Inflammatory macrophage treated with lipopolysaccharide for 1 hour (primary cell): ENCODE data around the gene RAD23B.
A peak's percentile ranks its signal among the peaks of the same experiment; 100 is the strongest.

ENCODE experiments used
- DNase-seq, 2 donors: peaks; one replicate each; pipeline ENCODE4 v3.0.0-alpha.2; 2020 to 2022

RAD23B gene

DNA sequence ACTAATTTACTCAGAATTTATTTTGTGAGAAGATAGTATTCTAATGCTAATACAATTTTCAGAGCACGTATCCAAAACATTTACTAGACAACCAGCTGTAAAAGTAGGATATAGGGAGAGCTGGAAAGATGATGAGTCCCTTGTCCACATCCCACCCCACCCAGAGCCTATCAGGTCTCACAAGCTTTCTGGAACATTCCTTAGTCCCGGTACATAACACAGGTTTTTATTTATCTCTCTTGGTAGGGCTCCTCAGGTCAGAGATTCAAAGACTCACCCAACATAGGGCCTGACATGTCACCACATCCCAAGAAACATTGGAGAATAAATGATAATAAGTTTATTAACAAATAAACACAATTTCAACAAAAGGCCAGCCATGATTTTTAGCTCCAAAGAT is 13.8 kb upstream of the RAD23B start:
- DNase-seq = no peak

DNA sequence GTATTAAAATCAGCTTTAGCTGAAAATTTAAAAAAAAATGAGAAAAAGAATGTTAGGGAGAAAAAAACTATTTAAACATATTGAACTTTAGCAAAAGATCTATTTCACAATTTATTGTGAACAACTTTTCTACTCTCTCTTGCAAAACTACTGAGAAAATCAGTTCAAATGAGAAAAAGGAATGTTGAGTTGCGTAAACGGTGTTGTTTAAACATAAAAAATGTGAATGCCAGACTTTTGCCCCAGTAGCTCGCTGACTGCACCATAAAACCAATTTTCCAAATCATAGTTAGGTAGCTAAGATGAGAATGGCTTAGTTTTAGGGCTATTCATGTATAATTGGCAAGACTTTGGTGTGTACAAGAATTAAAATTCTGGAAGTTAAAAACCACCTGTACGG is 13.4 kb upstream of the RAD23B start:
- no peak for DNase-seq

DNA sequence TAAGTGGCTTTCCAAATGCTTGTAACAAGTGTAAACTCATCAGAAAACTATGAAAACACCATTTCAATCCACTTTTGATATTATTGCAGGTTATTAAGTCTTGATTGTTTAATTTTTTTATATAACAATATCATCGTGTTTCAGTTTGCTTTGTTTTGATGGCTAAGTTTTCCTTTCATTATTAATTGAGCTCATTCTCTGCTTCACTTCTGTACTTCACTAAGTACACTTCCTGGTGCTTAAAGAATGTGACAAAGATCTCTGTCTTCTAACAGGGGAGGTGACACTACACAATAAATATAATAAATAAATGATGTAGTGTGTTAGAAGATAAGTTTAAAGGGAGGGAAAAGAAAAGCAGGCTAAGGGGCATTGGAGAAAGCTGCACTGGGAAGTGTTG is 13.0 kb upstream of the RAD23B start:
- DNase-seq = no peak

DNA sequence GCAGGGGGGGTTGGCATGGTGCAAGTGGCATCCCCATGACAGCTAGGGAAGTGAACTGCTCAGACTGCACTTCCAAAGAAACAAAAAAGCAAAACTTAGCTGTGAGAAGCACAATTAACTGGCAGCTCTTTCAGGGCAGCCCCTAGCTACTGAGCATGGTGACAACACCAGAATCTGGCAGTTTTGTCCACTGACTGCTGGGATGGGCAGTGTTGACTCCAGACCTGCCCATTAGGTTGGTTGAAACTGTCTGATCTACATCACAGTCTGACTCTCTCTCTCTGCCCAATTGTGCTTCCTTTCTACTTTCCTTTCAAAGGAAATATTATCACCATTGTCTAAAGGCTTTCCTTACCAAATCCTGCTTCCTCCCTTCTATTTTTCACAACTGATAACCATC is 12.5 kb upstream of the RAD23B start:
- DNase-seq = no peak

DNA sequence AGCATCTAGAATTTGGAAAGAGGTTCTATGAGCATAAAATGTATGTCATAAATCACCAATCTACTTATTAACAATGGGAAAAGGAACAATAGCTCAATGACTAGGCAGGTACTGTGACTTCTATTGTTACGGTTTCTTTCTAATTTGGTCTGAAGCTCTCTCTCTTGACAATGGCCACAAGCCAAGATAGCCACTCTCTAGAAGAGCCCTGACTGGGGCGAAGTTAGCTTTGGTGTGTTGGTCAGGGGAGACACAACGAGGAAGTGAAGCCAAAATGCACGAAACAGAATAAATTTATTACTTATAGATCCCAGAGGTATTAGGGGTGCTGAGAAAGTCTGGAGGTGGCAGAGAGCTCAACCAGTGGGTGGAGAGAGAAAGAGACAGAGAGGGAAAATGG is 9.4 kb upstream of the RAD23B start:
- no peak for DNase-seq

DNA sequence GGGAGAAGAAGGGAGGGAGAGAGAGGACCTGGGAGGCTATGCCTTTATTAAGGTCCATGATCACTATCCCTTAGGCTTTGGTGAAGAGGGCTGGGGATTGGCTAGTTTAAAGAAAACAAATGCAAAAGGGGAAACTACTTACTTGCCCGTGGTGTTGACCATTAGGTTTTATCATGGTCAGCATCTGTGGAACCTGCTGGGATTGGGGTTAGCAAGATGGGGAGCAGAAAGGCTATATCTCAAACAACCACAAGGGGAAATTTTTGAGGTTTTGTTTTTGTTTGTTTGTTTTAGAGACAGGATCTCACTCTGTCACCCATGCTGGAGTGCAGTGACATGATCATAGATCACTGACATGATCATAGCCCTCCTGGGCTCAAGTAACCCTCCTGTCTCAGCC is 9.0 kb upstream of the RAD23B start:
- no peak for DNase-seq

DNA sequence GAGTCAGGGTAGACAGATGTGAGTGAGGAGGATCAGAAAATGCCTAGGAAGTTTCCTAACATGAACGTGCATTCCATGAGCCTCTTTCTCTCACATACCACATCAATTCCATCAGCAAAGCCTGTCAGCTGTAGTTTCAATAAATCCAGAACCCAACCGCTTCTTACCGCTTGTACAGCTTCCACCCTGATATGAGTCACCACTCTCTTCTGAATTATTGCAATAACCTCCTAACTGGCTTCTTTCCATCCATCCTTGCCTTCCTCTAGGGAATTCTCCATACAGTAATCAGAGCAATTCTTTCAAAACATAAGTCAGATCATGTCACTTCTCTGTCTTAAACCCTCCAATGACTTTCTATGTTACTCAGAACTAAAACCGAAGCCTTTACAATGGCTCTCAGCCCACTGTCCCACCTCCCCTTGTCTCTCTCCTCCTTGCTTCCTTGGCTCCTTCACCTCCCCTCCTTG is 8.1 kb upstream of the RAD23B start:
- DNase-seq = no peak

DNA sequence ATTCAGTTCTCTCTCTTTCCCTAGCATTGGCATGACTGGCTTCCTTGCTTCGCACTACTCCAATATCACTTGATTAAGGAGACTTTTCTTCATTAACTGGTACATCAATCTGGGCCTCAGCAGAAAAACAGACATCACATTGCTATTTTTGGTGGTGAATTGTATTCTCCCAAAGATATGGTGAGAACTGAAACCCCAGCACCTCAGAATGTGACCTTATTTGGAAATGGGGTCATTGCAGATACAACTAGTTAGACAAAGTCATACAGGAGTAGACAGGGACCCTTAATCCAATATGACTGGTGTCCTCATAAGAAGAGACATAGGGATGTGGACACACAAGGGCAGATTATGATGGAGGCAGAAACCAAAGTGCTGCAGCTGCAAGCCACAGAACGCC is 7.5 kb upstream of the RAD23B start:
- no peak for DNase-seq

DNA sequence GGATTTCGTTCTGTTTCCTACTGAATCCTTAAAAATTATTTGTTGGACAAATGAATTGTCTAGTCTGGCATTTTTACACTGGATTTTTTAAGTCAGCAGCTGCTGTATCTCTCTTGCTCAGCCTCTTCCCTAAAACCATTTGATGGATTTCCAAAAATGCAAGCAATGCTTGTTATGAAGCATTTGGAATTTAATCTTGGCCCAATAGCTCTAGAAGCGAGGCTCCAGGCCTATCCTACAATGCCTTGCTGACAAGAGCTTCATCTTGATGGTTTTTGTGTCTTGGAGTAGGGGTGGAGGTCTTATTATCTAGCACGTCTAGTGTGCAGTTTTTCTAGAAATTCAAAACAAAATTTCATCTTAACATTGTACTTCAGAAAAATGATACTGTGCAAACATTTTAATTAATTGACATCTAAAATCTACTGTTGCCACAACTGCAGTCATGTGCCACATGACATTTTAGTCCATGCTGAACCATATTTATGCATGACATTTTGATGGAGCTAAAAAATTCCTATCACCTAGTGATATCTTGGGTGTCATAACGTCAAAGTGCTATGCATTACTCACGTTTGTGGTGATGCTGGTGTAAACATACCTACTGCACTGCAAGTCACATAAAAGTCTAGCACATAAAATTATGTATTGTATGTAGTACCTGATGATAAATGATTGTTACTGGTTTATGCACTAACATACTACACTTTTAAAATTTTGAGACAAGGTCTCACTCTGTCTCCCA is 5.9 kb upstream of the RAD23B start:
- no peak for DNase-seq

DNA sequence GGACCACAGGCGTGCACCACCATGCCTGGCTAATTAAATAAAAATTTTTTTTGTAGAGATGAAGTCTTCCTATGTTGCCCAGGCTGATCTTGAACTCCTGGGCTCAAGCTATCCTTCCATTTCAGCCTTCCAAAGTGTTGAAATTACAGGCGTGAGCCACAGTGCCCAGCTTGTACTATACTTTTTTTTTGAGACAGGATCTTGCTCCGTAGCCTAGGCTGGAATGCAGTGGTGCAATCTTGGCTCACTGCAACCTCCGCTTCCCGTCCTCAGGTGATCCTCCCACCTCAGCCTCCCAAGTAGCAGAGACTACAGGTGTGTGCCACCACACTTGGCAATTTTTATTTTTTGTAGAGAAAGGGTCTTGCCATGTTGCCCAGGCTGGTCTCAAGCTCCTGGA is 5.3 kb upstream of the RAD23B start:
- no peak for DNase-seq

DNA sequence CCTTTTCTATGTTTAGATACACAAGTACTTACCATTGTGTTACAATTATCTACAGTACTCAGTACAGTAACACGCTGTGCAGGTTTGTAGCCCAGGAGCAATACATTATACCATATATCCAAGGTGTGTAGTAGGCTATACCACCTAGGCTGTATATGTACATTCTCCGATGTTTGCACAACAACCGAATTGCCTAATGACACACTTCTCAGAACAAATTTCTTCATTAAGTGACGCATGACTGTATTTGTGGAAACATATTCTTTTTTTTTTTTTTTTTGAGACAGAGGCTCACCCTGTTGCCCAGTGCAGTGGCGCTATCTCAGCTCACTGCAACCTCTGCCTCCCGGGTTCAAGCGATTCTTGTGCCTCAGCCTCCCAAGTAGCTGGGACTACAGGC is 4.0 kb upstream of the RAD23B start:
- DNase-seq = peak; percentile 80 to 92

DNA sequence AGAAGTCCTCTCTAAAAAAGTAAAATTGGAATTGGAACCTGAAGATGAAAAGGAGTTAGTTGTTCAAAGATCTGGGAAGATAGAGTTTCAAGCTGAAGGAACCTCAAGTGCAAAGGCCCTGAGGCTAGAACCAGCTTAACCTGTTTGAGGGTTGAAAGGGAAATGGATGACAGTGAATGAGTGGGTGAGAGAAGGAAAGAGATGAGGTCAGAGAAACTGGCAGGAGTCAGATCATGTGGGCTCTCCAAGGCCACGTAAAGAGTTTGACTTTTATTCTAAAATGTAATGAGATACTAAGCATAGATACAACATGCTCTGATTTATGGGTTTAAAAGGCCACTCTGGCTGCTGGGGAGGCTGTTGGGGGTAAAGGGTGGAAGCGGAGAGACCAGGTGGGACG is 2.5 kb upstream of the RAD23B start:
- peak; percentile 72 to 75 for DNase-seq

DNA sequence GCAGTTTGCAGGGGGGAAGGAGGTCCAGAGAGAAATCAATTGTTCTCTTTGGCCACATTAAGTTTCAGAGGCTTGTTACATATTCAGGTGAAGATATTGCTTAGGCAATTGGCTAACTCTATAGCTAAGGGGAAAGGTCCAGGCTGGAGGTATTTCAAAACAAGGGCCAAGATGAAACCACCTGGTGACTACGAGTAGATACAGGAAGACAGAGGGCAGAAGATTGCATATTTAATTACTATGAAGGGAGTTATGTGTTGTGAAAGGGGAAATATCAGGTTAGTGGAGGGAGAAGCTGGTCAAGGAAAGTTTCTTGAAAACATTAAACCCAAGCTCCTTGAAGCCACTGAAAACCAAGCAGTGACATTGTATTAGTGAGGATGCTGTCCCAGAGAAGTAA is 1.9 kb upstream of the RAD23B start:
- no peak for DNase-seq

DNA sequence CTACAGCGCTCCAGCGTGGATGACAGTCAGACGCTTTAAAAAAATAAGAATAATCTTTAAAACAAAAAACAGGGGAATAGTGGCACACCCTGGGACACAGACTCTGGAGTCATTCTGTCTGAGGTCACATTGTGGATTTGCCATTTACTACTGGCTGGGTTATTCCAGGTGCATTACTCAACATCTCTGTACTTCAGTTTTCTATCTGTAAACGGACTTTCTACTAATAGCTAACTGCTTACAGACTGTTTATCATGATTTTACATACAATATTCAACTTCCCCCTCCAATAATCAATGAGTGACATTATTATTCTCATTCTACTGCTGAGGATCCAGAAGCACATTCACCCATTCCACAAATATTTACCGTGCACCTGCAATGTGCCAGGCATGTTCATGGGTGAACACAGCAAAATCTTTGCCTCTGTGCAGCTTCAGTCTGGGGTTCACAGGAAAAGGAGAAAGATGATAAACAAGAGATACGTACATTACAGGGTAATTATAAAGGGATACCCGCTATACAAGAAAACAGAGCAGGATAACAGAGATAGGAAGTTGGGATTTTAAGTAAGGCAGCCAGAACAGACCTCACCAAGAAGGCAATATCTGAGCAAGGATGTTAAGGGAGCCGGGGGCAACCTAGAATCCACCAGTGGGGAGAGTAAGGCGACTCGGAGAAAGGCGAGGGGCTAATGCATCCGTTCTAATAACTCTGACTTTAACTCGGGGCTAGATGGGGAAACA is 984 bp upstream of the RAD23B start:
- DNase-seq = peak in 1 of 2 donors; percentile 75

DNA sequence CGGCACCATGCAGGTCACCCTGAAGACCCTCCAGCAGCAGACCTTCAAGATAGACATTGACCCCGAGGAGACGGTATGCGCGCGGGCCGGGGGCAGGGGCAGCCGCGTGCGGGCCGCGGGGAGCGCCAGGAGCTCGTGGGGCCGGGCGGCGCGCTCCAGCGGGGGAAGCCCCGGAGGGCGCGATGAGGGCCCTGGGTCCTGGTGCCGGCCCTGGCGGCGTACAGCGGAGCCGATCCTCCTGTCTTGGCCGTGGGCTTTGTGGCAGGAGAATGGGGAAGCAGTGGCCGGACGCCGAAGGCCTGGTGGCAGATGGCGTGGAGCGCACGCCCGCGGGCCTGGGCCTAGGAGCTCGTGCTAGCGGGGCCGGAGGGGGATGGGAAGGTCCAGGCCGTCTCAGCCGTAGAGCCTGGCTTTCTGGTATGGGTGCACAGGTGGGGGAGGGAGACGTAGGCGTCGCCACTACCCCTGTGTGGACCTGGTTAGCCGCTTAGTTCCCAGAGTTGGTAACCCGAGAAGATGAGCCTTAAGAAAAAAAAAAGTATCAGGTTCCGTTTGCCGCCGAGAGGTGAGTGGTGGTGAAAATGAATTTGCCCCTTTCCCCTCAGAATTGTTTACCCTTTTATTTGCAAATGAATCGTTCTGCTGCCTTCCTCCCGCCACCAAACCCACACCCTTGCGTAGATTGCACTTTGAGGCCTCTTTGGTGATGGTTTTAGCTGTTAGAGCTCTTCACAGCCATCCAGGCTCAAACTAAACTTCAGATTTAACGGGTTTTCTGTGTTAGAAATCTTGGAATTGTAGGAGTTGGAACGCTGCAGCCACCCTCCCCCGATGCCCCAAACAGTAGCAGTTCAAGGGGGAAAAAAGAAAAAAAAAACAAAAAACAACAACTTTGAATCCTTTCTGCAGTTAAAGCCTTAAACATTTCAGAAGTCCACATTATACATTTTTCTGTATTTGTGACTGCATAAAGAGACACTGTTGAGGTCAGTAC is 841 bp downstream of the RAD23B start:
- peak; percentile 69 to 72 for DNase-seq

DNA sequence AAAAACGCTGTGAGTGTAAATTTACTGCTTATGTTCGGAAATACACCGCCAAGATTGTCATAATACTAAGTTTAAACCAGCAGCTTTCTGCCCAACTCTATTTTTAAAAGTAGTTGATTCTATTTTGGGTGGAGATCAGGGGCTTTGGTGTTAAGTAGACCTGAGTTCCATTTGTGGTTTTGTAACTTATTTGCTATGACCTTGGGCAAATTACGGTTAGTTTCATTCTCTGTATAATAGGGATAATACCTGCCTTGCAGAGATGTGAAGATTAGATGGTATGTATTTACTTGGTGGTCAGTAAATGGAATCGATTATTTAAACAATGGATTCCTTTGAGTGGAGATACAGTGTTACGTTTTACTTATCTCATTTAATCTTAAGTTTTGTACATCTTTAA is 1.6 kb downstream of the RAD23B start:
- DNase-seq = no peak

DNA sequence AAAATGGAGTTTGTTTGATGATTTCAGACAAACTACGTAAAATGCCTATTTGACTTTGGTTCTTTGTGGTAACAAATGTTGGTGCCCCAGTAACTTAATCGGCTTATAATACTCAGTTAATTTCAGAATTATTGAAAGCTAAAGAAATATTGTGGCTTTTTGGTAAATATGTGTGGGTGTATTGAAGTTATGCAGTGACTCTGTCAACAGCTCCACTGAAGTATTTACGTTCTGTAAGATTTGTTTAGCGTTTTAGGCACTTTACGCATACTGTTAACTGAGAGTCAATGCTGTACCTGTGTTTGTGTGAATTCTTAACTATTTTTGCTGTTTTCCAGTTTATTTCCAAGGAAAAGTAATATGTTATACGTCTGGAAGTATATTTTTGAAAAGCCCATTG is 2.2 kb downstream of the RAD23B start:
- no peak for DNase-seq

DNA sequence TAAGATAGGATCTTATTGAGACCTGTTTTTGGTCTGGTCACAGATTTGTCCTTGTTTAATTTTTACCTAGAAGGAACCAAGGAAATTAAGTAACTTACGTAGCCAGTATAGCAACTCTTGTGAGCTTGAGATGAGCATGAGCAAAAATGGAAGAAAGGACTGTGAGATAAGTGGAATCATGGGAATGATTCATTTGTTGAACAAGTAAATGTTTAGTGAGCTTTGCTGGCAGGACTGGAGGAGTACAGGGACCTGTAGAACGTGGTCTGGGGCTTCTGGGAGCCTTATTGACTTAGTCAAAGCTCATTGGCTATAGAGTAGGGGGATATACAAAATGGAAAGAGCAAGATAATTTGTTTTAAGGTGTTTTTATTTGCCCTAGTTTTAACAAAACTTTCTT is 3.0 kb downstream of the RAD23B start:
- no peak for DNase-seq

DNA sequence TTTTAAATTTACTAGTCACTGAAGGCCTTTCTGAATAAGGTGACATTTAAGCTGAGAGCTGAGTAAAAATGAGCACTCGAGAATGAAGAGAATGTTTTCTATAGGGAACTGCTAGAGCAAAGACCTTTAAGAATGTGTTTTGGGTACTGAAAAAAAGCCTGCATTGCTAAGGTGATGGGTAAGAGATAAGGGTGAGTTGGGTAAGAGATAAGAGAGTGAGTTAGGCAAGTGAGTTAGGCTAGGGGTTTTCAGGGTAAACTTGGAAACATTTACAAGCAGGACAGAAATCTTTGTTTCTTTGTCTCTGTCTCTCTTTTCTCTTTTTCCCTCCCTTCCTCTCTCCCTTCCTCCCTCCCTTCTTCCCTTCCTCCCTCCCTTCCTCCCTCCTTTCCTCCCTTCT is 5.6 kb downstream of the RAD23B start:
- DNase-seq = no peak

DNA sequence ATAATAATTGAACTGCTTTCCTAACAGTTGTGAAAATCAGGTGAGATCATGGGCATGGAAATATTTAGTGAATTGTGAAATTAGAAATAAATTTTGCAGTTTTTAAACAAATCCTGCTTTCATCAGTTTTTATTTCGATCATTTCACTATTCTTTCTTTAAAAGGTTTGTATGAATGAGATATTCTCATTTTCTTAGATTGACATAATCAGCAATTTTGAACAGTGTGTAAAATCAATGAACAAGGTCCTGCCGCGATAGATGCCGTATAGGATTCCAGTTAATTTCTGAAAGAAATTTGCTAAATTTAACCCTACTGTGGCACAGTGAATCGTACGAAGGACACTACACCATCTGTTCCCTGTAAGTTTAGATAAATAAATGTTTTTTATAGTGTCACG is 7.5 kb downstream of the RAD23B start:
- no peak for DNase-seq

DNA sequence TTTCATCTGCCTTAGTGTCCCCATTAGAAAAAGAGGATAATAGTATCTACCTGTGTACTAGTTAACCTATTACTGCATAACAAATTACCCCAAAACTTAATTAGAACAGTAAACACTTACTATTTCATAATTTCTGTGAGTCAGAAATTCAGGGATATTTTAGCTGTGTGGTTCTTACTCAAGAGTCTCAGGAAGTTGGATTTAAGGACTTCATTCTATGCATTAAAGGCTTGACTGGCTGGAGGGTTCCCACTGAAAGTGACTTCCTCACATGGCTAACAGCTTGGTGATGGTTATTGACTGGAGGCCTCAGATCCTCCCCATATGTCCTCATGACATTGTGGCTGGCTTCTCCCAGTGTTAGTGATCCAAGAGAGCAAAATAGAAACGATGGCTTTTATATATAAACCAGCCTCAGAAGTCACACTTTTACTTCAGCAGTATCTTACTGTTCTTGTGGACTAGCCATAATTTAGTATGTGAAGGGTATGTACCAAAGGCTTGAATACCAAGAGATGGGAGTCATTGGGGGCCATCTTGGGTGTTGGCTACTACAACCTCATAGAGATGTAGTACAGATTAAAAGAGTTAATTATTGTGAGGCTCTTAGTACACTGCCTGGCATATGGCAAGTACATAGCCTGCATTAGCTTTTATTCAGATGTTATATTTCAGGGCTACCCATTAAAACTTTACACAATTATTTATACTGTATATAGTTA is 9.9 kb downstream of the RAD23B start:
- DNase-seq = peak; percentile 38 to 73

DNA sequence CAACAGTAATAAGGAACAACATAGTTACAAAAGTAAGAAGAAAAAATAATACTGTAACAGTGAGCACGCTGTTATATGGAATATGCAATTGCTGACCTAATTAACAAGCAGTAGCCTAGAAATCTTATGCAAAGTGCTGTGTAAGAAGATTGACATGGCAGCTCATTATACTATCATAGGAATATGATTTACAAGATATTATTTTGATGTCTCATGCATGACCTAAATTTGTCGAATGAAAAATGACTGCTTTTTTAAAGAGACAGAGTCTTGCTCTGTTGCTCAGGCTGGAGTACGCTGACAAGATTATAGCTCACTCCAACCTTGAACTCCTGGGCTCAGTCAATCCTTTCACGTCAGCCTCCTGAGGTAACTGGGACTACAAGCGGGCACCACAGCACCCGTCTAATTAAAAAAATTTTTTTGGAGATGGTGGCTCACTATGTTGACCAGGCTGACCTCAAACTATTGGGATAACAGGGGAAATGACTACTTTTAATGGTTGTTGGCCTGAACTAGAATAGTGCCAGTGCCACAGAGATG is 10.5 kb downstream of the RAD23B start:
- DNase-seq = no peak
